ENCODE results near the gene GRK5.

GRK5 gene

GRCh38 chr10:119306986-119307392, 99.6 kb downstream of the GRK5 start:
- H3K4me3 ChIP-seq (ENCODE audit: low read length), result peak overlapping the region; percentile 71
- H3K9me3 ChIP-seq (ENCODE audit: control insufficient read depth, insufficient read depth, low read length), result no peaks in the 10 kb centered on the region
- H3K36me3 ChIP-seq (ENCODE audit: control insufficient read depth, low read length), result no peaks in the 10 kb centered on the region
- peaks cover 30% of the 10 kb centered on the region for H3F3A ChIP-seq (ENCODE audit: control insufficient read depth, insufficient read depth)
- peak overlapping the region; percentile 96 for H3K27ac ChIP-seq (ENCODE audit: low read depth, low read length)
- H3K9me2 ChIP-seq (replicated peaks; ENCODE audit: control insufficient read depth, low read length), result no peaks in the 10 kb centered on the region
- peaks cover 2% of the 10 kb centered on the region; the same call in 1 of the 2 replicates for H3K27me3 ChIP-seq (ENCODE audit: control insufficient read depth, low read length)
- H3K4me1 ChIP-seq (ENCODE audit: control insufficient read depth, low read length), result peaks cover 86% of the 10 kb centered on the region
- H3K79me2 ChIP-seq (ENCODE audit: control insufficient read depth, low read length), result peaks cover 4% of the 10 kb centered on the region; the same call in 1 of the 2 replicates
- H4K20me1 ChIP-seq (ENCODE audit: control insufficient read depth, insufficient read depth, low read depth, low read length), result no peaks in the 10 kb centered on the region
- no peak for TF ChIP-seq CTCF (IDR thresholded peaks at IDR 0.05; ENCODE audit: low read depth, low read length, poor library complexity, severe bottlenecking)
- TF ChIP-seq EZH2phosphoT487 (IDR thresholded peaks at IDR 0.05; ENCODE audit: borderline replicate concordance, low read length), result no peak
- peak overlapping the region; percentile 92 for H3K4me2 ChIP-seq (ENCODE audit: low read length)

- Histone ChIP-seq H4K20me1 (ENCODE audit: control insufficient read depth, insufficient read depth, low read depth, low read length) (no peaks in the 10 kb centered on the region), H3K27ac (ENCODE audit: low read depth, low read length) (no peak overlapping the region), H3K4me3 (ENCODE audit: low read length) (peak overlapping the region; percentile 71; the same call in 1 of the 2 replicates), H3F3A (ENCODE audit: control insufficient read depth, insufficient read depth) (peaks cover 30% of the 10 kb centered on the region), H3K4me1 (ENCODE audit: control insufficient read depth, low read length) (peaks cover 79% of the 10 kb centered on the region), H3K27me3 (ENCODE audit: control insufficient read depth, low read length) (peaks cover 2% of the 10 kb centered on the region; the same call in 1 of the 2 replicates), H3K79me2 (ENCODE audit: control insufficient read depth, low read length) (peaks cover 4% of the 10 kb centered on the region; the same call in 1 of the 2 replicates), H3K9me3 (ENCODE audit: control insufficient read depth, insufficient read depth, low read length) (no peaks in the 10 kb centered on the region), H3K4me2 (ENCODE audit: low read length) (peak overlapping the region; percentile 92), H3K36me3 (ENCODE audit: control insufficient read depth, low read length) (no peaks in the 10 kb centered on the region), H3K9me2 (replicated peaks; ENCODE audit: control insufficient read depth, low read length) (no peaks in the 10 kb centered on the region)
- TF ChIP-seq CTCF (IDR thresholded peaks at IDR 0.05; ENCODE audit: low read depth, low read length, poor library complexity, severe bottlenecking) (no peak), EZH2phosphoT487 (IDR thresholded peaks at IDR 0.05; ENCODE audit: borderline replicate concordance, low read length) (no peak)
Observed at GRCh38 chr10:119308089-119308488, 100.7 kb downstream of the GRK5 start.

DNA sequence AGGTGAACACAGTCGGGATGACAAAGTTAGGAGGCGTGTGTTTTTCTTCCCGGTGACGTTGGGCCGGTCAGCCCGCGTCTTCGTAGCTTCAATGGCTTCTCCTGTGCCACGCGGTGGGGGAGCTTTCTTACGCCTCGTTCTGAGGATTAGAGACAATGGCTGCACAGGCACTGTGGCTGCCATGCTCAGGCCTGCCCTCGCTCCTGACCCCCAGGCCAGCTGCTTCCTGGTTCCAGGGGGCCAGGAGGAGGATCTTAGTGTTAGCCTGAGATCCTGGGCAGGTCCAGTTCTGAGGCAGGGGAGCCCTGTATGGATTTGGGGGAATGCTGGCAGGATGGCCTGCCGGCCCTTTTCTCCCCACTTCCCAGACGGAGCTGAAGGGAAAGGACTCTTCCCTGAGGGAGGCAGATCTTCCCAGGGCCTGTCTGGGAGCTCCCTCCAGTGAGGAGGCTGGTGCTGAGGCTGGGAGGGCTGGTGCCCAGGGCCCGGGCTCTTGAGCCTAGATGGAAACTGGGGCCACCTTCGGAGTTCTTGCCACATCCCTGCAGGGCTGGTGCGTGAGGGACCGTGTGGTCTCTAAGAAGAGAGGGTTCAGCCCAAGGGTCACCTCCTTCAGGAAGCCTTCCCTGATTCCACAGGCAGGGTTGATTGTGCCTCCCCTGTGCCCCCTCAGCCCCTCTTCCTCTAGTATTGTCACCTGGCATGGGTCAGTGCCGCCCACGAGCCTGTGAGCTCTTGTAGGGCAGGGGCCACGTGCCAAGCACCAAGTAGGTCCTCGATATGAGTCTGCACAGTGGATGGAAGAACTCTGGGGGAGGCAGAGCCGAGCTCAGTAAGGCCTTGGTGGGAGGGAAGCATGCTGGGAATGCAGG, 101.4 kb downstream of the GRK5 start:
- no peaks in the 10 kb centered on the region for H4K20me1 ChIP-seq (ENCODE audit: control insufficient read depth, insufficient read depth, low read depth, low read length)
- peaks cover 4% of the 10 kb centered on the region; the same call in 1 of the 2 replicates for H3K79me2 ChIP-seq (ENCODE audit: control insufficient read depth, low read length)
- TF ChIP-seq CTCF (IDR thresholded peaks at IDR 0.05; ENCODE audit: low read depth, low read length, poor library complexity, severe bottlenecking), result no peak
- no peak for TF ChIP-seq EZH2phosphoT487 (IDR thresholded peaks at IDR 0.05; ENCODE audit: borderline replicate concordance, low read length)
- H3K9me3 ChIP-seq (ENCODE audit: control insufficient read depth, insufficient read depth, low read length), result no peaks in the 10 kb centered on the region
- H3K36me3 ChIP-seq (ENCODE audit: control insufficient read depth, low read length), result no peaks in the 10 kb centered on the region
- peaks cover 2% of the 10 kb centered on the region; the same call in 1 of the 2 replicates for H3K27me3 ChIP-seq (ENCODE audit: control insufficient read depth, low read length)
- H3K4me2 ChIP-seq (ENCODE audit: low read length), result peak overlapping the region; percentile 92
- peaks cover 79% of the 10 kb centered on the region for H3K4me1 ChIP-seq (ENCODE audit: control insufficient read depth, low read length)
- H3F3A ChIP-seq (ENCODE audit: control insufficient read depth, insufficient read depth), result peaks cover 30% of the 10 kb centered on the region
- H3K4me3 ChIP-seq (ENCODE audit: low read length), result peak overlapping the region; percentile 46
- no peaks in the 10 kb centered on the region for H3K9me2 ChIP-seq (replicated peaks; ENCODE audit: control insufficient read depth, low read length)
- H3K27ac ChIP-seq (ENCODE audit: low read depth, low read length), result peak overlapping the region; percentile 55
